ENCODE results near the gene TBC1D8.

The TBC1D8 gene

DNA sequence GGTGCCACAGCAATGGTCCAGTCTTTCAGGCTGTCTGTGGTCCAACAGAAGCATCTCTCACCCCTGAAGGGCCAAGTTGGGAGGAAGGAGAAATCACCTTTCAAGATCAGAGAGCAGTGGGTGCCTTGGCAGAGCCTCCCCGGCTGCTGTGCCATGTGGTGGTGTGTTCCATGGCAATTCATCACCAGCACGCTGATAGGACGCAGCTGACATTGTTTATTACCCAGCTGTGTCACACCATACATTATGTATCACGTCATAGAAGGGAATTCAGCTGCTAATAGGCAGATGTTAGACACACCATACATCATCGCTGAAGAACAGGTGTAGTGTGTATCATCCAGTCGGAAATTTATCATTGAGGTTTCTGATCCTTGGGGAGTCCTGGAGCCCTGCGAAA lies 178.7 kb downstream of the TBC1D8 start:
- no peak for DNase-seq

DNA sequence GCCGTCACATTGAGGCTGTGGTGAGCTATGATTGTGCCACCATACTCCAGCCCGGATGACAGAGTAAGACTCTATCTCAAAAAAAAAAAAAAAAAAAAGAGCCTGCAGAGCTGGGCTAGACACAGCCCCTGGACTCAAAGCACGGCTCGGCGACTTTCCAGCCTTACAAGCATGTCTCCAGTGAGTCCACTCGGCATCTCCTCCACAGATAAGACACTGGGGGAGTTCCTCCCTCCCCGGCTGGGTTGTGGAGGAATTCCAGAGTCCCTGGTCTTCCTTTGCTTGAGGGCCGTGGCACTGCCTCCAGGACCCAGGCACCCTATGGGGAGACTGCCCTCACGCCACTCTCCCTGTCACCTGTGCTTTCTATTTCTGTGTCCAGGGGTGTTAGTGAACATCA lies 180.0 kb downstream of the TBC1D8 start:
- no peak for DNase-seq

DNA sequence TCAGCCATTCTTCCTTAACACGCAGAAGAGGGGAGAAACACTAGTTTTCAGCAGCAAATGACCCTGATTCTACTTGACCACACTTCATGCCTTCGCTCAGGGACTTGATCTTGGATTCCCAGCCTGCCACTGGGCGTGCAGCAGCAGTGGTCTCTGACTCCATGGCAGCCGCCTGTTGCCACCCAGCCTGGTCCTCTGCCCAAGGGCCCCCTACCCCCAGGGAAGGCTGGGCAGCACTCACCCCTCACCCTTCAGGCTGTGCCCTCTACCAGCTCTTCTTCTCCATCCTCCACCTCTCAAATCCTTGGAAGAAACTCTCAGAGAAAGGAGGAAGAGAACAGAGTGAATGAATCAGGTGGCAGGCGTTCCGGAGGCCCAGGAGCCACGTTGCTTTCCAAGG lies 181.2 kb downstream of the TBC1D8 start:
- no peak for DNase-seq

DNA sequence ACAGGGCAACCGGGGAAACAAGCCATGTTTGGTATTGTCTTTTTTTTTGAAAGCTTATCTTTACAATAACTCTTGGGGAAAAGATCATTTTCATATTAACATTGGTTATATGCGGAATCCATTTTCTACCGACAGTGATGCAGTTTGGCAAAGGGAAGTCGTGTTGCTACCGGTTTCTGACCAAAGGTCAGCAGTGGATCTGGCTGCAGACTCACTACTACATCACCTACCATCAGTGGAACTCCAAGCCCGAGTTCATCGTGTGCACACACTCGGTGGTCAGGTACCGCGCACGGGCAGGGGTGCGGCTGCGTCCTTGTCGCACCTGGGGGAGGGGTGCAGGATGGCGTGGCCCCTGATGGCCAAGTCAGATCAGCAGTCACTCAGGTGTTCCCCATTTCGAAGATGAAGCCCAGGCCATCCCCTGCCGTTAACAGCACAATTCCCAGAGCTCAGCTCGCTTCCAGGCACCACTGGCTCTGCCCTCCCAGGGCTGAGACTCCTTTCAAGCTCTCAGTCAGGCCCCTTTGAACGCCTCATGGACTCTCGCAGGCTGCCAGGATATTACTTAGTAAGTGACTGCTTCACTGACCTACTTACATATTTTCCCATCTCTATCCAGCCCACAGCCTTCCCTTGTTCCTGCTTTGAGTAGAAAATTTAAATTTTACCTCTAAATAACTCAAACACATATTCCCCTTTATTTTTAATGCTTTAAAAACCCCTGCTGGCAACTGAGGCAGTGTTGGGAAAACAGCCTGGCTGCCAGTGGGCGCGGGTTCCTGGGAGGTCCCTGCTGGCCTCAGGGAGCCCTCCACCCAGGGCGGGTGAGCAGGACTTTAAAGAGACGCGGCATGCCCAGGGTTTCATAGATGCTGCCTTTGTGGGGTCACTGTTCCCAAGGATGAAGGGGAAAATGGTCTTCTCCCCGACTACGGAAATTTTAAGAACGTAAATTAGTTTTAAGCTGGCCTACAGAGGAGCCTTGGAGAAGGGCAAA lies 182.7 kb downstream of the TBC1D8 start:
- no peak for DNase-seq

DNA sequence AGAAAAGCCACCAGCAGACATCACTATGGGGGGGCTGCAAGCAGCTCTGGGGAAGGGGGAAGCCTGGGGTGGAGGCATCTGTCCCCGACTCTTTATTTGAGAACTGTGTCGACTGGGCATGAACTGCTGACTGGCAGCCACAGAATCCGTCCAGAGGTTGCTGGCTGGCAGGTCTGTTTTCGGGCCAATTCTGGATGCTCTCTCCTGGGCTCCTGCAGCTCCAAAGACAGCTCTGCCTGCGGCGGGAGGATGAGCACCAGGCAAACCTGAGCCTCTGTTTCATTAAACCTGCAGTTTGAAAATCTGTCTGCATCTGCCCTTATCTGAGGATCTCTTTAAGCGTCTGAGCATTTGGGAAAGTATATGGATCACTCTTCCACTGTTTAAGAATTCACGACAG lies 183.5 kb downstream of the TBC1D8 start:
- no peak for DNase-seq

DNA sequence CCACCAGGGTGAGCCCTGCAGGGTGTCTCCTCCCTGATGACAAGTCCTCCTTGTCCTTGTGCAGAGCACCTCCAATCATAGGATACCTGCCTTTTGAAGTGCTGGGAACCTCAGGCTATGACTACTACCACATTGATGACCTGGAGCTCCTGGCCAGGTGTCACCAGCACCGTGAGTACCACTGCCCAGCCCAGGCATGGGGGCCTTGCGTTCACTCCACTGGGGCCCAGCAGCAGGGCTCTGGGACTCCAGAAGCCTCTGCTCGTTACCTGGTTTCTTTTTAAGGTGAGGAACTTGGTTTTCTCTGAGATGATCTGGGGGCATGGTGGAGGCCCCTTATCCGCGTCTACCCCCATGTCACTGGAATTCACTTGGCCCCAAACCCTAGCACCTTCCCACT lies 185.6 kb downstream of the TBC1D8 start:
- DNase-seq, result no peak

DNA sequence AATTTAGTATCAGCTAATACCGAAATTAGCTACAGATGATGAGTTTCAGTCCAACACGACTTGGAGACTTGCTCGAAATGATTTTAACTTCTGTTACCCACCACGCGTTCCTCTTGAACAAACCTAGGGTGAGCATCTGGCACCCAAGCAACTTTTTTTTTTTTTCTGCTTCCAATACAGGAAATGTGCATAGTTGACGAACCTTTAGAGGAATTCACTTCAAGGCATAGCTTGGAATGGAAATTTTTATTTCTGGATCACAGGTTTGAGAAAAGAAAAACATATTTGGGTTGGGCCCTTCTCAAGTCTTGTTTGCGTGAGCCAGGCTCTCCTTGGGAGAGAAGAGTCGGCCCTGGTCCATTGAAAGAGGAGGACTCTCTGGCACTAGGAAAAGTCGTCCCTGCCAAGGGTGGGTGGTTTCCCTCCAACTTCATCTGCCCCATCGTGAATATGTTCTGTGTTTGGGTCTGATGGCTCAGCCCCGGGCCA lies 186.5 kb downstream of the TBC1D8 start:
- DNase-seq, result no peak

DNA sequence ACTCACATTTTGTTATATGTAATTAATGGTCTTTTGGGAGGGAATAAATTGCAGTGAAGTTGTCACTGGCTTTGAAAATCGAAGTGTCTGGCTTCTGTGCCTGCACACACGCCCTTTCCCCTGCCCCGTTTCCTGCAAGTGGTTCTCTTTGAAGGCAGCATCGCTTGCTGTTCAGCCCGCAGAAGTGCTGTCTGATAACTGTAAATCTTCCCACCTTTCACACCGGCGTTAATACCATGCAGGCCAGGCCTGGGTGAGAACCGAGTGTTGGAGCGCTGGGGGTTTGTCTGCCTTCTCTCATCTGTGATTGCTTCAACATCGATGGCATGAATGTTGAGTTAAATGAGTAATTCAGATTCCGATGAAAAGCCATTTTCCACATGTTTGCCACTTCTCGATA lies 187.0 kb downstream of the TBC1D8 start:
- DNase-seq, result no peak

DNA sequence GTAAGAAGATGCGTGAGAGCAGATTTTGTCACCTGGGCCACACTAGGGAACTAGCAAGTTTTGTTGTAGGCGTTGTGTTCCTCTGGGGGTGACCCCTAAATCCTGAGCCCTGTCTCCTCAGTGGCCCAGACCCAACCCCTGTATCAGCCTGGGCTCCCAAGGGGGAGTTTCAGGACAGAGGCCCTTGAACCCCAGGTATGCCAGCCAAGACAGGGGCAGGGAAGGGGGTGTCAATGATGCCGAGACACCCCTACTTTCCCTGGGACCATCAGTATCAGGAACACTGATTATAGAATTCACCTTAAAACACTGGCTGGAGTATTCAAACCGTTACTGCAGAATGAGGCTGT lies 188.2 kb downstream of the TBC1D8 start:
- no peak for DNase-seq

DNA sequence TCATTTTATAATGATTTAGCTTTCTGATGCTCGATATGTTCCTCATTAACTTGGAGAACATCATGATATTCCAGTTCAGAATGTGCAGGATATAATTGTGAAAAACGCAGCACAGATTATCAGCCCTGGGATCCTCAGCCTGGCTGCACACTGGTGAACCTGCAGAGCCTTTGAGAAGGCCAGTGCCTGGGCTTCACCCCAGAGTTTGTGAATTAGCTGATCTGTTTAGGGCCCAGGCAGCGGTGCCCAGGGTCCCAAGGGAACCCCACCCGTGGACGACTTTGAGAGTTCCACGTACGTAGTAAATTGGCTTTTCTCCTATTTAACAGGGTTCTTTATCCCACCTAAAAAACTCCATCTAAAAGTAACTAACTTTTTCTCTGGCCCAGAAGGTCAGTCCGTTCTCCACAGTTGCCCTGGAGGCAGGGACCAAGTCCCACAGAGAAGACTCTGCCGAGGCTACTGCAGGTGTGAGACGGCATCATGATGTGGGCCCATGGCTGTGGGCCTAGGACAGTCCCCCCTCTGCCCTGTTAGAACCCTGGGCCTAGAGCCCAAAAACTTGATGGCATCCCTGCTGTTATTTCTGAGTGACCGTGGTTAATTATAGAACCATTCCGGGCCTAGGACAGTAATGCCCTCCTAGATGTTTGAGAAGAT lies 188.7 kb downstream of the TBC1D8 start:
- no peak for DNase-seq

DNA sequence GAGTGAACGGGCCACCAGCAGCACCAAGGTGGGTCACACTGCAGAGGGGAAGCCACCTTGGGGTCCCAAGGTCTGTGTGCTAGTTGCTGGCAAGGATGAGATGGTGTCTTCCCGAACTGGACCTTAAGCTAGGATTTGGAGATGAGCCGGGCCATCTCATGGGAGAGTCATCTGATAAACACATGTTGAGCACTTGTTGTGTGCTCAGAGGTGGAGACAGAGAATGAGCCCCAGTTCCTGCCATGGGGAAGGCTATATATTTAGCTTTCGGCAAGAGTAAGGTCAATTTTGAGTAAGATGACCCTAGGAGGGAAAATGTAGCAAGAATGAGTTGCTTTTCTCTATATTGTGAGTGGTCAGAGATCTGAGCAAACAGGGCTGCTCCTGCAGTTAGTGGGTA lies 190.5 kb downstream of the TBC1D8 start:
- DNase-seq, result no peak

DNA sequence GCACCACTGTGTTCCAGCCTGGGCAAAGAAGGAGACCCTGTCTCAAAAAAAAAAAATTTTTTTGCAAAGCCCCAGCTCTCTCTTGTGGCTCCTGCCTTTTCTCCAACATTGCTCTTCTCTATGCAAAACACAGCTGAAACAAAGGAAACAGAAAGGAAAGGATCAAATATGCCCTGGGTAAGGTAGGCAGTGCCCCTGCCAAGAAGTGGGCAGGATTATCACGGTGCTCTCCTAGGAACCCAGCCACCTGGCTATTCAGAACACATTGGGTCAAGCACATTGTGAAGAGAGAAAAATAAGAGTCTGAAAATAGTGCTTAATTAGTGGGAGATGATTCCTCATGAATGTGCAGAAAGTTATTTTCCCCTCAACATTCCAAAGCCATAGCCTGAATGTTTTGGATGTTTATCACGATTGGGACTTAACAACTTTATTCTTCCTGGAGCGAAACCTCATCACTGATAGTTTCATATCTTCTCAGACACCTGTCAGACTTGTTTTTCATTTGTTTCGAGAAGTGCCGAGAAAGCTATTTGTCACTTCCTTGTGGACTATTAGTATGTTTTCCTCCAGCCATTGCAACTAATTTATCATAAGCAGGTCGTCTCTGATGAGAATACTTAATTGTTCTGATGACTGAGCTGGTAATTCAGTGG lies 191.8 kb downstream of the TBC1D8 start:
- DNase-seq, result no peak

DNA sequence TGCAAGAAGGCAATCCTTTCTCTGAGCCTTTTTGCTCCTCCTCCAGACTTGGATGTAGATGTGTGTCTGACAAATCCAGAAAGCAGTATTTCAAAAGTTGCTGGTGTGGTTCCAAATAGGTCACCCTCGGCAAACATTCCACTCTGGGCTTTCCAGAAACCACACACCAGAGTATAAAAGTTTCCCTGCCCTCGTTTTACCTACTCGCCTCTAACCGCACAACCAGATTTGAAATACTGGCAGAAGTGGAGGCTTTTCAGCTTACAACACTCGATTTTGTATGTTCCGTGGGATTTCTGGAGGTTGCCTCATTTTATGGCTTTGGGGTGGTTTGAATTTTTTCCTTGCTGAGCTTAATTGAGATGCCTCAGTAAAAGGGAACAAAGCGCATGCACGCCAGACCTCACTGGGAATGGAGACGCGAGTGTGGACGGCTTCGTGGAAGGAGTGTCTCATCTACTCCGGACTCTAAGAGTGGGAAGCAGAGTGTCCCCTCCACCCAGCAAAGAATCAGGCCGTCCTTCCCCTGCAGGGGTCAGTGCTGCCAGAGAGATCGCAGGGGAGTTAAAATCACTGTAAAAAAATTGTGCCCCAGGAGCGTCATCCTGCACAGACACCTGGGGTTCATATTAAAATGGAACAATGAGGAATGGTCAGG lies 193.1 kb downstream of the TBC1D8 start:
- no peak for DNase-seq

Data from NCI-H1417 treated with DMSO at 0.1 percent for 48 hours (cell line).